ENCODE results near the gene BIRC2. TPM values are rescaled to one million over a fixed set of nuclear protein-coding genes. Genes with fewer than 3 reads are reported as not detected.

BIRC2 gene
- total RNA-seq, 4 donors from 2014 or later, result 43.9 to 152 (median 72.9) TPM

- intact Hi-C loops (cut with DNase I), result no loop called here
- H3K27me3 ChIP-seq, result no peaks in the 10 kb centered on the region
- peaks cover 8 to 17% of the 10 kb centered on the region in 2 donors for H3K4me1 ChIP-seq
- DNase-seq, result no peak
- WGBS, 2 donors, result 70 to 82% methylated on average over 3 of the region's 3 CpGs
- H3K27ac ChIP-seq, result no peak overlapping the region
- H3K4me3 ChIP-seq (replicated peaks in 1 of 3), result no peak overlapping the region
- peaks cover 0 to 4% of the 10 kb centered on the region in 2 donors for H3K36me3 ChIP-seq
- no peak for TF ChIP-seq POLR2A (IDR thresholded peaks at IDR 0.05)
- TF ChIP-seq CTCF (IDR thresholded peaks at IDR 0.05), result no peak
- no peaks in the 10 kb centered on the region for H3K9me3 ChIP-seq
Observed at GRCh38 chr11:102407901-102408300, 60.9 kb downstream of the BIRC2 start.

GRCh38 chr11:102408339-102408738, 61.3 kb downstream of the BIRC2 start:
- 85 to 88% methylated on average over 1 of the region's 1 CpG for WGBS, 2 donors
- no peak for TF ChIP-seq CTCF (IDR thresholded peaks at IDR 0.05)
- TF ChIP-seq POLR2A (IDR thresholded peaks at IDR 0.05), result no peak
- Histone ChIP-seq H3K36me3 (peaks cover 0 to 4% of the 10 kb centered on the region in 2 donors), H3K4me1 (peaks cover 8 to 17% of the 10 kb centered on the region in 2 donors), H3K27me3 (no peaks in the 10 kb centered on the region), H3K27ac (no peak overlapping the region), H3K4me3 (replicated peaks in 1 of 3) (no peak overlapping the region), H3K9me3 (no peaks in the 10 kb centered on the region)
- no peak for DNase-seq
- intact Hi-C loops (cut with DNase I), result no loop called here

- intact Hi-C loops (cut with DNase I), result no loop called here
- no peak for DNase-seq
- TF ChIP-seq CTCF (IDR thresholded peaks at IDR 0.05), result no peak
- no peak for TF ChIP-seq POLR2A (IDR thresholded peaks at IDR 0.05)
- Histone ChIP-seq H3K4me1 (peaks cover 14 to 21% of the 10 kb centered on the region in 2 donors), H3K9me3 (no peaks in the 10 kb centered on the region), H3K27me3 (no peaks in the 10 kb centered on the region), H3K27ac (no peak overlapping the region), H3K4me3 (replicated peaks in 1 of 3) (no peak overlapping the region), H3K36me3 (peaks cover 0 to 4% of the 10 kb centered on the region in 2 donors)
- WGBS, 2 donors, result 84 to 91% methylated on average over 5 of the region's 5 CpGs
Observed at GRCh38 chr11:102410382-102410784, 63.4 kb downstream of the BIRC2 start.

GRCh38 chr11:102411142-102411541, 64.1 kb downstream of the BIRC2 start:
- Histone ChIP-seq H3K27me3 (no peaks in the 10 kb centered on the region), H3K27ac (no peak overlapping the region), H3K9me3 (no peaks in the 10 kb centered on the region), H3K36me3 (peaks cover 0 to 4% of the 10 kb centered on the region in 2 donors), H3K4me3 (replicated peaks in 1 of 3) (no peak overlapping the region), H3K4me1 (peaks cover 16 to 25% of the 10 kb centered on the region in 2 donors)
- no peak for TF ChIP-seq POLR2A (IDR thresholded peaks at IDR 0.05)
- TF ChIP-seq CTCF (IDR thresholded peaks at IDR 0.05), result no peak
- DNase-seq, result no peak
- 95 to 96% methylated on average over 7 of the region's 7 CpGs for WGBS, 2 donors
- intact Hi-C loops (cut with DNase I), result no loop called here

- Histone ChIP-seq H3K4me3 (replicated peaks in 1 of 3) (no peak overlapping the region), H3K4me1 (peaks cover 7 to 17% of the 10 kb centered on the region in 2 donors), H3K27me3 (no peaks in the 10 kb centered on the region), H3K9me3 (no peaks in the 10 kb centered on the region), H3K27ac (no peak overlapping the region), H3K36me3 (peaks cover 0 to 4% of the 10 kb centered on the region in 2 donors)
- DNase-seq, result no peak
- intact Hi-C loops (cut with DNase I), result no loop called here
- WGBS, 2 donors, result 90 to 98% methylated on average over 2 to 4 of the region's 4 CpGs
- TF ChIP-seq CTCF (IDR thresholded peaks at IDR 0.05) (no peak), POLR2A (IDR thresholded peaks at IDR 0.05) (no peak)
Observed at GRCh38 chr11:102413497-102413896, 66.5 kb downstream of the BIRC2 start.
